Measurements from ENCODE around the gene MBD6. TPM values are rescaled to one million over a fixed set of nuclear protein-coding genes. Genes with fewer than 3 reads are reported as not detected.

The MBD6 gene
- polyA plus RNA-seq, 3 donors, result 52.7 to 108 (median 65.9) TPM

DNA sequence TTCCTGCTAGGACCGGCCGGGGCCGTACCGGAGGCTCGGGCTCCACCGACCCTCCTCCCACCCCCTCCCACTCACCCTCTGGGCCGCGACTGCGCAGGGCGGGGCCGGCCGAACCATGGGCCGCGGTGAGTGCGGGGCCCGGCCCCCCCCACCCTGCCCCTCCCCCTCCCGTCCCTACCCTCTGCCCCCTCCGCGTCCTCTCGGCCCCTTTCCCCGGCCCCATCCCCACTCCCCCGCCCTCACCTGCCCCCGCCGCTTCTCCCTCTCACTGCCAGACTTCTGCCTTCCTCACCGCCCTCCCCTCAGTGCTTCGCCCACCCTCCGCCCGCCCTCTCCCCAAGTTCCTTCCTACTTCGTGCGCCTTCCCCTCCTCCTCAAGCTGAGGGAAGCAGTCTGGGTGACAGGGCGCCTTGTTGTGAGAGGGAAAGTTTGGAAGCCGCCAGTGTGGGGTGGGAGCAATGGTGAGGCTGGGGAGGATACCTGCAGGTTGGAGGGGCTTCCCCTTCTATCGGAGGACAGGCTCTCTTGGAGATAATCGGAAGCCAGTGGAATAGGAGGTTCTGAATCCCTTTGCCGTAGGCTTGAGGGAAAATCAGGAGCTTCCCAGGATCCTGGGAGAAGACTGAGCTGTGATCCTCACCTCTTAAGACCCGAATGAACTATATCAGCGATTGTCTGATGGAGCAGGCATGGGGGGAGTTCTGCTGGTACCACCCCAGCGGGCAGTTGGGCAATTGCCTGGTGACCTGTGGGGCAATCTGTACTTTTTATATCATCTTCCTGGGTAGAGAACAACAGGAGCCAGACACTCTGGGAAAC lies 472 bp downstream of the MBD6 start:
- peak; percentile 53 to 79 (median 68) for DNase-seq (ENCODE audit: extremely low read depth in 1 of 11, low read depth in 9 of 11, low spot score in 4 of 11)

DNA sequence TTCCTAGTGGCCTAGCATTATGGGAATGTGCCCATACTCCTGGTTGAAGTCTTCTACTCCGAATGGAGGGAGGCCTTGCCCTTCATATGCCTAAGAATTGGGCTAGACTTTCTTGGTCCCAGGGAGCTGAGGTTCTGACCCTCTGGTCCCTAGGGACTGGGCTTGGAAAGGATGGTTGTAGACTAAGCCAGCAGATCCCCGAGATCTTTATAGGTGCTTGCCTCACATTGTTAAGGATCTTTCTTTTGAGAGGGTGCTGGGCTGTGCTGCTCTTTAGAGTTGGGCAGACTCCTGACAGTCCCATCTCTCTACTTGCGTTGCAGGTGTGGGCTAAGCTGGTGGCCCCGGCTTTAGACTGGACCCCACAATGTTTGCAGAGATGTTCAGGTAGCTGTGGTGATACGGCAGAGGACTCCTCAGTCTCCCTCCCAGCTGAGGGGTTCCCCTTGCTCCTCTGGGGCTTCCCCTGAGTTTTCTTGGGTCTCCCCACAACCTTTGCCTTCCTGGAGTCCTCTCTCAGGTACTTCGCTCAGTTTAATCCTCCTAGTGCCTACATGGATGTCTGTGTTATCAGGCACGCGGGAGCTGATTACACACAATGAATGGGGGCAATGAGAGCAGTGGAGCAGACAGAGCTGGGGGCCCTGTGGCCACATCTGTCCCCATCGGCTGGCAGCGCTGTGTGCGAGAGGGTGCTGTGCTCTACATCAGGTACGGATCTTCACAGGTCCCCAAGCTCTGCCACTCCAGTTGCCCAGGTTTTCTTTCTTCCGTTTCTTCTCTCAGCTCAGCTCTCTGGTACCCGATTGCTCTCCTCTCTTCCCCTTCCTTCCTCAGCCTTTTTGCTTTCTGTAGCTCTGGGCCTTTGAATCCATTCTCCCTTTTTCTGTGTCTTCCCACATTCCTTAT lies 1.3 kb downstream of the MBD6 start:
- no peak for DNase-seq (ENCODE audit: extremely low read depth in 1 of 11, low read depth in 9 of 11, low spot score in 4 of 11)

DNA sequence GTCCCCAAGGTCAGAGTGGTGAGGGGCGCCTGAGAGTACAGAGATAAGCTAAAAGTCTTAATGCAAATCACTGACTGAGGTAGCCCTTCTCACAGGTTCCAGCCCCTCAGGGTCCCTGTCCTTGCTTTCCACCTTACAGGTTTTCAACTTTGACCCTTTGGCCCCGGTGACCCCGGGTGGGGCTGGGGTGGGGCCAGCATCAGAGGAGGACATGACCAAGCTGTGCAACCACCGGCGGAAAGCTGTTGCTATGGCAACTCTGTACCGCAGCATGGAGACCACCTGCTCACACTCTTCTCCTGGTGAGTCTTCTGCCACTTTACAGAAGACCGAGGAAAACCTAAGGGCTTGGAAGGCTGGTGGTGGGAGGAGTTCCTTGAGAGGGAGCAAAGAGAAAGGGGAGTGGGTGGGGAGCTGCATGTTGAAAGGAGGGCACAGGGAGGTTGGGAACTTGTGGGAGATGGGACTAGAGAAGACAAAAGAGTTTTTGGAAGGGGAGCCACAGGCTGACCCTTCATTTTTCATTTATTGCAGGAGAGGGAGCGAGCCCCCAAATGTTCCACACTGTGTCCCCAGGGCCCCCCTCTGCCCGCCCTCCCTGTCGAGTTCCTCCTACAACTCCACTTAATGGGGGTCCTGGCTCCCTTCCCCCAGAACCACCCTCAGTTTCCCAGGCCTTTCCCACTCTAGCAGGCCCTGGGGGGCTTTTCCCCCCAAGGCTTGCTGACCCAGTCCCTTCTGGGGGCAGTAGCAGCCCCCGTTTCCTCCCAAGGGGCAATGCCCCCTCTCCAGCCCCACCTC lies 2.4 kb downstream of the MBD6 start:
- no peak for DNase-seq (ENCODE audit: extremely low read depth in 1 of 11, low read depth in 9 of 11, low spot score in 4 of 11)

DNA sequence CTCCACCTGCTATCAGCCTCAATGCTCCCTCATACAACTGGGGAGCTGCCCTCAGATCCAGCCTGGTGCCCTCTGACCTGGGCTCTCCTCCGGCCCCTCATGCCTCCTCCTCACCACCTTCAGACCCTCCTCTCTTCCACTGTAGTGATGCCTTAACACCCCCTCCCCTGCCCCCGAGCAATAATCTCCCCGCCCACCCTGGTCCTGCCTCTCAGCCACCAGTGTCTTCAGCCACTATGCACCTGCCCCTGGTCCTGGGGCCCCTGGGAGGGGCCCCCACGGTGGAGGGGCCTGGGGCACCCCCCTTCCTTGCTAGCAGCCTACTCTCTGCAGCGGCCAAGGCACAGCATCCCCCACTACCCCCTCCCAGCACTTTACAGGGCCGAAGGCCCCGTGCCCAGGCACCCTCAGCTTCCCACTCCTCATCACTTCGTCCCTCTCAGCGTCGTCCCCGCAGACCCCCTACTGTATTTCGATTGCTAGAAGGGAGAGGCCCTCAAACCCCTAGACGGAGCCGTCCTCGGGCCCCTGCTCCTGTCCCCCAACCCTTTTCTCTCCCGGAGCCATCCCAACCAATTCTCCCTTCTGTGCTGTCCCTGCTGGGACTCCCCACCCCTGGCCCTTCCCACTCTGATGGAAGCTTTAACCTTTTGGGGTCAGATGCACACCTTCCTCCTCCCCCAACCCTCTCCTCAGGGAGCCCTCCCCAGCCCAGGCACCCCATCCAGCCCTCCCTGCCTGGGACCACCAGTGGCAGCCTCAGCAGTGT lies 3.2 kb downstream of the MBD6 start:
- DNase-seq (ENCODE audit: extremely low read depth in 1 of 11, low read depth in 9 of 11, low spot score in 4 of 11), result no peak

GRCh38 chr12:57526477-57527126 lies 4.0 kb downstream of the MBD6 start:
- no peak for DNase-seq (ENCODE audit: extremely low read depth in 1 of 11, low read depth in 9 of 11, low spot score in 4 of 11)

- DNase-seq (ENCODE audit: extremely low read depth in 1 of 11, low read depth in 9 of 11, low spot score in 4 of 11), result no peak
Observed at GRCh38 chr12:57527184-57527583, 4.6 kb downstream of the MBD6 start.

- no peak for DNase-seq (ENCODE audit: extremely low read depth in 1 of 11, low read depth in 9 of 11, low spot score in 4 of 11)
Observed at GRCh38 chr12:57528176-57528575, 5.6 kb downstream of the MBD6 start.

GRCh38 chr12:57528831-57529555 lies 6.4 kb downstream of the MBD6 start:
- no peak for DNase-seq (ENCODE audit: extremely low read depth in 1 of 11, low read depth in 9 of 11, low spot score in 4 of 11)

- DNase-seq (ENCODE audit: extremely low read depth in 1 of 11, low read depth in 9 of 11, low spot score in 4 of 11), result no peak
Observed at GRCh38 chr12:57529831-57530230, 7.2 kb downstream of the MBD6 start.

DNA sequence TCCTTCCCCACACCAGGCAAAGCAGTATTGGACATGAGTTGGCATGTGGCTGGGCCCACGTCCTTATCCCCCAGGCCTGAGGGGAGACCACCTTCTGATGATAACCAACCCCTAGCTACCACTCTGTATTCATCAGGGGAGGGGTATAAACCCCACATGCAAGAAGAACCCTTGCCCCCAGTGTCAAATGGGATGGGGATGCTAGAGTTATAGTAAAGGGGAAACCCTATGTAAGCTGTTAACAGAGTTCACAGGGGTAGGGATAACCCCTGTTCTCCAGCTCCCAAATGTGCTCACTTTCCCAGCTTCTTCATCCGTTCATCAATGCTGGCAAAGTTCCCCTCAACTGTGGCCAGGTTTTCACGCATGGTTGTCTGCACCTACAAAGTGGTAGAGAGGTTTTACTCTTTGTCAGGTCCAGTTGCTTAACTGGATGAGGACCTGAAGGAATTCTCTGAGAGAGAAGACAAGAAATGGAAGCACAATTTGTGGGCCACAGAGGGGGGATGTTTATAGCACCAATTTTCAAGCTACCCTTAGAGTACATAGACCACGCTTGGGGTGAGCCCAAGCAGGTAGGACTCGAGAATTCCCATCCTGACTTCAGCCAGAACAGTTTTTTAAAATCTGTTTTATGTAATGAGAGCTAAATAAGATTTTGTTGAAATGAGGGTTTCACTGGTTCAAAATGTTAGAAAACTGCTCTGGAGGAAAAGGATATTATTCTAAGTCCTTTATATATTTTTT lies 7.9 kb downstream of the MBD6 start:
- no peak for DNase-seq (ENCODE audit: extremely low read depth in 1 of 11, low read depth in 9 of 11, low spot score in 4 of 11)

- no peak for DNase-seq (ENCODE audit: extremely low read depth in 1 of 11, low read depth in 9 of 11, low spot score in 4 of 11)
Observed at GRCh38 chr12:57531836-57532235, 9.2 kb downstream of the MBD6 start.

- DNase-seq (ENCODE audit: extremely low read depth in 1 of 11, low read depth in 9 of 11, low spot score in 4 of 11), result no peak
Observed at GRCh38 chr12:57533108-57533507, 10.5 kb downstream of the MBD6 start.

DNA sequence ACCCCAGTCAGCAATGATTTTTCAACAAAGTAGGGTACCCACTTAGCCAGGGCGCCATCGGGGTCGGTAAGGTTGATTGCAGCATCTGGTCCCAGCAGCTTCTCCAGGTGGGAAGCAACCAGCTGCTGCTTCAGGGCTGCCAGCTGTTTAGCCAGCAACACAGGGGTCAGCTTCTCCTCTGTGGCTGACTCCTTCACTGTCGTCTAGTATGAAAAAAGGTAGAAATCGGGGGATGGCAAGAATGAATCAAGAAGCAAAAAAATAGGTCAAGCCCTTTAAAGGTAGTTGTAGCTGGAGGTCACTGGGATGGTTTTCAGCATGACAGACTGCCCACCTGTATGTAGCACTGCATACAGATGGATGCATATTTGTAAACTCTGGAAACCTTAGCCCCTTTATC lies 11.6 kb downstream of the MBD6 start:
- no peak for DNase-seq (ENCODE audit: extremely low read depth in 1 of 11, low read depth in 9 of 11, low spot score in 4 of 11)

DNA sequence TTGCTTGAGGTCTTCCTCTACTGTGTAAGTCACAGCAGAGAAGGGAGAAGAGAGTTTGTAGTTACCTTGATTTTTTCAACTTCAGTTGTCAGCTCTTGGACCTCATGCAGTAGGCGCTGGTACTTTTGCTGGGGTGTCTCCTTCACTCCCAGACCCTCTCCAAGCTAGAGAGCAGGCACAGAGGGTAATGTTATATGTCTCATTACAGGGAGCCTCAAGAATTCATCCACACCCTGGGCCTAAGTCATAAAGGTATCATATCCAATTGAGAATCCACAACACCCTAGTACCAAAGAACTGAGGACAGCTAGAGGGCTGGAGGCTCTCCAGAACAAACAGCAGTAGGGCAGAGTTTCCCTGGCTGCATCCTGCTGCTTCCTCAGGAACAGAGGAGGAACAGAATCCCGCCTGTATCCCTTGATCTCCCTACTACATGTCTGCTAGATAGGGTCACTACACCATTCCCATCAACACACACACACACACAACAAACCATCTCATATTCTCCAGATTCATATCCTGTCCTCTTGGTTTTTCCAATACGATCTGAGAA lies 12.4 kb downstream of the MBD6 start:
- DNase-seq (ENCODE audit: extremely low read depth in 1 of 11, low read depth in 9 of 11, low spot score in 4 of 11), result no peak

- DNase-seq (ENCODE audit: extremely low read depth in 1 of 11, low read depth in 9 of 11, low spot score in 4 of 11), result no peak
Observed at GRCh38 chr12:57535764-57536596, 13.4 kb downstream of the MBD6 start.

GRCh38 chr12:57536597-57536942 lies 13.9 kb downstream of the MBD6 start:
- DNase-seq (ENCODE audit: extremely low read depth in 1 of 11, low read depth in 9 of 11, low spot score in 4 of 11), result no peak

Data from renal cortex interstitium (tissue), 11 donors.